HepG2 (cell line): ENCODE measurements around the gene TUBA4A. TPM values are rescaled to one million over a fixed set of nuclear protein-coding genes. Genes with fewer than 3 reads are reported as not detected.

Experiments
- ATAC-seq: fragments of 200-7000 bp; cut with Tn5 transposase; 3 replicates; pipeline ENCODE4 v1.9.1; 2020; ENCODE audit warnings: mild to moderate bottlenecking, moderate library complexity
- BruUV-seq: library from RNA; stranded (reverse); fragments of 400-500 nt; replicated peaks from 2 replicates; lab custom pipeline; 2021; lab: Mats Ljungman, UMichigan
- CTCF ChIA-PET: fragments of 300-600 bp; formaldehyde crosslinking; extraction: SDS; loops from one replicate; lab custom pipeline; 2021; ENCODE audit warnings: low total read pairs, inconsistent platforms, low intra/inter-chr PET ratio; lab: Yijun Ruan, JAX
- POLR2A ChIA-PET: fragments of 350-600 bp; sonication (Branson Sonifier 250); formaldehyde crosslinking; loops from one replicate; lab custom pipeline; 2020; ENCODE audit warnings: antibody characterized with exemption, inconsistent platforms; lab: Yijun Ruan, JAX
- DNase-seq: peaks from one replicate; pipeline ENCODE4 v3.0.0-alpha.2; 2015; ENCODE audit warnings: low spot score
- FAIRE-seq: peaks from 3 replicates; lab custom pipeline; 2011; peaks lifted over from hg19 to GRCh38; lab: Jason Lieb, UNC
- H2AFZ ChIP-seq: one replicate; pipeline ENCODE4 v1.6.1; 2011; ENCODE audit warnings: low read length, inconsistent platforms
- H3K27ac ChIP-seq: fragments of 300-600 bp; 3 replicates; pipeline ENCODE4 v1.8.0; 2011; ENCODE audit warnings: mixed run types, mild to moderate bottlenecking, mixed read lengths, low read length, inconsistent platforms; ENCODE audit not compliant: insufficient read depth; ENCODE audit errors: extremely low read length
- H3K27me3 ChIP-seq, 2 experiments: fragments of 200-600 bp in 1 of 2; 2 replicates in 1 of 2; 3 replicates in 1 of 2; pipeline versions ENCODE4 v1.6.0 to v1.8.0; 2011; ENCODE audit warnings: low read length in 2 of 2, mild to moderate bottlenecking in 2 of 2, moderate library complexity in 2 of 2, inconsistent platforms in 1 of 2; ENCODE audit not compliant: insufficient read depth in 2 of 2, control insufficient read depth in 1 of 2
- H3K36me3 ChIP-seq, 2 experiments: fragments of 200-600 bp in 1 of 2; replicated peaks in 1 of 2; 2 replicates in 1 of 2; 3 replicates in 1 of 2; pipeline versions ENCODE4 v1.5.1 to v1.8.0; 2011; ENCODE audit warnings: low read length in 2 of 2, inconsistent platforms in 1 of 2; ENCODE audit not compliant: insufficient read depth in 2 of 2, control insufficient read depth in 1 of 2
- H3K4me1 ChIP-seq: 2 replicates; pipeline ENCODE4 v1.5.1; 2012; ENCODE audit warnings: low read length, inconsistent platforms; ENCODE audit not compliant: insufficient read depth
- H3K4me2 ChIP-seq: 2 replicates; pipeline ENCODE4 v1.6.0; 2011; ENCODE audit warnings: low read depth, low read length, inconsistent platforms
- H3K4me3 ChIP-seq, 3 experiments: fragments of 200-600 bp in 1 of 3; sonication (generic), shearing (Covaris generic) in 1 of 3; replicated peaks in 1 of 3; 2 replicates each; pipeline ENCODE4 v1.5.1; 2011 to 2016; ENCODE audit warnings: low read length in 3 of 3, inconsistent platforms in 2 of 3, low read depth in 2 of 3, mild to moderate bottlenecking in 2 of 3, control low read depth in 1 of 3, mixed read lengths in 1 of 3; ENCODE audit not compliant: insufficient read depth in 1 of 3
- H3K79me2 ChIP-seq: one replicate; pipeline ENCODE4 v1.6.1; 2011; ENCODE audit warnings: low read length, inconsistent platforms; ENCODE audit not compliant: insufficient read depth
- H3K9ac ChIP-seq: 2 replicates; pipeline ENCODE4 v1.6.0; 2011; ENCODE audit warnings: mild to moderate bottlenecking, low read depth, low read length, inconsistent platforms; ENCODE audit not compliant: insufficient read depth
- H3K9me3 ChIP-seq: 2 replicates; pipeline ENCODE4 v1.5.1; 2012; ENCODE audit warnings: mild to moderate bottlenecking, low read length
- H4K20me1 ChIP-seq: 2 replicates; pipeline ENCODE4 v1.6.0; 2011; ENCODE audit warnings: inconsistent platforms, mild to moderate bottlenecking, low read length, moderate library complexity; ENCODE audit not compliant: insufficient read depth
- HBP1 ChIP-seq: IDR thresholded peaks from 2 replicates; pipeline ENCODE4 v1.6.1; 2016; ENCODE audit warnings: low read depth, control low read depth
- IRF9 ChIP-seq: sonication (generic); formaldehyde crosslinking; IDR thresholded peaks from 2 replicates; pipeline ENCODE4 v1.8.0; 2022; ENCODE audit warnings: missing genetic modification reagents, mild to moderate bottlenecking, borderline replicate concordance
- KDM5B ChIP-seq: sonication (generic); formaldehyde crosslinking; IDR thresholded peaks from 2 replicates; pipeline ENCODE4 v1.4.0; 2020; ENCODE audit warnings: missing genetic modification reagents, mild to moderate bottlenecking, borderline replicate concordance
- LBX2 ChIP-seq: sonication (generic); formaldehyde crosslinking; IDR thresholded peaks from 2 replicates; pipeline ENCODE4 v1.5.0; 2020; ENCODE audit warnings: missing genetic modification reagents, mild to moderate bottlenecking, borderline replicate concordance
- MTA1 ChIP-seq: sonication (generic); formaldehyde crosslinking; IDR thresholded peaks from 2 replicates; pipeline ENCODE4 v1.4.0; 2020; ENCODE audit warnings: missing genetic modification reagents, mild to moderate bottlenecking, borderline replicate concordance
- SALL1 ChIP-seq: sonication (generic); formaldehyde crosslinking; IDR thresholded peaks from 2 replicates; pipeline ENCODE4 v1.8.0; 2022; ENCODE audit warnings: mild to moderate bottlenecking, missing genetic modification reagents
- ZBTB4 ChIP-seq: sonication (generic); formaldehyde crosslinking; IDR thresholded peaks from 2 replicates; pipeline ENCODE4 v1.4.0; 2020; ENCODE audit warnings: missing genetic modification reagents, mild to moderate bottlenecking, borderline replicate concordance
- ZNF674 ChIP-seq: sonication (generic); formaldehyde crosslinking; IDR thresholded peaks from 2 replicates; pipeline ENCODE4 v1.5.0; 2020; ENCODE audit warnings: low read depth, mild to moderate bottlenecking, missing genetic modification reagents
- WGBS: methylation state at CpG from one replicate; pipeline ENCODE4 v1.1.6; 2017; ENCODE audit warnings: low lambda C conversion rate; 5-methylcytosine and 5-hydroxymethylcytosine counted together
- in situ Hi-C: cut with HindIII; loops from 2 replicates; pipeline ENCODE4 v1.10.0; 2017; ENCODE audit warnings: low pct_unique_long_range_greater_than_20kb; ENCODE audit not compliant: extremely low pct_ligation_motif_present
- intact Hi-C: fragments of 100-400 bp; cut with micrococcal nuclease; formaldehyde crosslinking; loops from one replicate; pipeline ENCODE4 v1.10.0; 2022; ENCODE audit not compliant: unreplicated experiment
- polyA plus RNA-seq, 8 experiments: library from polyadenylated mRNA; depleted of rRNA in 3 of 8; stranded (reverse) in 7 of 8; unstranded in 1 of 8; fragments of >200 nt; fragmentation: Illumina TruSeq in 4 of 8; extraction: Trizol in 4 of 8; gene quantifications; 2 replicates each; pipeline versions ENCODE4 v1.2.1 to v1.2.3, GENCODE V29; 2011 to 2016; ENCODE audit warnings: low read depth in 4 of 8, missing spikeins in 1 of 8, mixed read lengths in 1 of 8; ENCODE audit not compliant: insufficient read depth in 1 of 8
- total RNA-seq, 5 experiments: library from RNA; depleted of rRNA; stranded (reverse); fragments of >200 nt; fragmentation: Illumina TruSeq; extraction: Trizol; gene quantifications; 2 replicates each; pipeline ENCODE4 v1.2.3, GENCODE V29; 2016; ENCODE audit warnings: low read depth in 1 of 5
- TF ChIP-seq, protein P1 (sequence below): sonication (generic); formaldehyde crosslinking; IDR thresholded peaks from 2 replicates; pipeline ENCODE4 v1.4.0; 2020; ENCODE audit warnings: missing genetic modification reagents
- TF ChIP-seq, protein P2 (sequence below): sonication (generic); formaldehyde crosslinking; IDR thresholded peaks from 2 replicates; pipeline ENCODE4 v1.4.0; 2020; ENCODE audit warnings: mild to moderate bottlenecking, missing genetic modification reagents

TUBA4A gene
- total and polyA plus RNA-seq, 2 of the 13 experiments (the other 11 are each of a cell fraction or from before 2014, with no cell fraction given): 1.3 to 12.7 TPM

- 14% methylated on average over 3 of the region's 3 CpGs for WGBS
- H2AFZ ChIP-seq: no peak overlapping the region
- H3K4me2 ChIP-seq: peak overlapping the region; percentile 40
- H3K36me3 ChIP-seq: no peaks in the 10 kb centered on the region
- no peaks in the 10 kb centered on the region for H4K20me1 ChIP-seq
- H3K9ac ChIP-seq: no peak overlapping the region
- intact Hi-C loops (loop anchor here (1.0 kb wide), 1 partner anchor 45 kb away; the partner anchor contains the start of genes ANKZF1 and ATG9A), in situ Hi-C loops (no loop called here)
- ATAC-seq (no peak), FAIRE-seq (no peak), DNase-seq (no peak)
- H3K9me3 ChIP-seq: no peaks in the 10 kb centered on the region
- ChIA-PET CTCF (no interaction called here), POLR2A (interaction anchor here (0.6 to 1.8 kb wide), 11 partner anchors 12 to 272 kb away, joined by 3 to 16 read pairs (median 4); partner anchors contain the start of genes CNPPD1, GLB1L, STK16 and TUBA4A)
- peaks cover 54% of the 10 kb centered on the region for H3K4me1 ChIP-seq
- peak overlapping the region in 1 of 3 experiments; percentile 18; a peak in 1 of 6 replicates for H3K4me3 ChIP-seq
- H3K27ac ChIP-seq: no peak overlapping the region
- peaks cover 0 to 9% of the 10 kb centered on the region in 2 experiments; a peak in 1 of 5 replicates for H3K27me3 ChIP-seq
- H3K79me2 ChIP-seq: no peaks in the 10 kb centered on the region
- BruUV-seq: no TSS peak
- TF ChIP-seq ZBTB4 (CRISPR knock-in tag) (no peak), ZNF674 (no peak), HBP1 (CRISPR knock-in tag) (no peak), SALL1 (CRISPR knock-in tag) (no peak), MTA1 (CRISPR knock-in tag) (no peak), LBX2 (CRISPR knock-in tag) (no peak), KDM5B (CRISPR knock-in tag) (no peak), IRF9 (no peak)
- TF ChIP-seq, protein P1, sequence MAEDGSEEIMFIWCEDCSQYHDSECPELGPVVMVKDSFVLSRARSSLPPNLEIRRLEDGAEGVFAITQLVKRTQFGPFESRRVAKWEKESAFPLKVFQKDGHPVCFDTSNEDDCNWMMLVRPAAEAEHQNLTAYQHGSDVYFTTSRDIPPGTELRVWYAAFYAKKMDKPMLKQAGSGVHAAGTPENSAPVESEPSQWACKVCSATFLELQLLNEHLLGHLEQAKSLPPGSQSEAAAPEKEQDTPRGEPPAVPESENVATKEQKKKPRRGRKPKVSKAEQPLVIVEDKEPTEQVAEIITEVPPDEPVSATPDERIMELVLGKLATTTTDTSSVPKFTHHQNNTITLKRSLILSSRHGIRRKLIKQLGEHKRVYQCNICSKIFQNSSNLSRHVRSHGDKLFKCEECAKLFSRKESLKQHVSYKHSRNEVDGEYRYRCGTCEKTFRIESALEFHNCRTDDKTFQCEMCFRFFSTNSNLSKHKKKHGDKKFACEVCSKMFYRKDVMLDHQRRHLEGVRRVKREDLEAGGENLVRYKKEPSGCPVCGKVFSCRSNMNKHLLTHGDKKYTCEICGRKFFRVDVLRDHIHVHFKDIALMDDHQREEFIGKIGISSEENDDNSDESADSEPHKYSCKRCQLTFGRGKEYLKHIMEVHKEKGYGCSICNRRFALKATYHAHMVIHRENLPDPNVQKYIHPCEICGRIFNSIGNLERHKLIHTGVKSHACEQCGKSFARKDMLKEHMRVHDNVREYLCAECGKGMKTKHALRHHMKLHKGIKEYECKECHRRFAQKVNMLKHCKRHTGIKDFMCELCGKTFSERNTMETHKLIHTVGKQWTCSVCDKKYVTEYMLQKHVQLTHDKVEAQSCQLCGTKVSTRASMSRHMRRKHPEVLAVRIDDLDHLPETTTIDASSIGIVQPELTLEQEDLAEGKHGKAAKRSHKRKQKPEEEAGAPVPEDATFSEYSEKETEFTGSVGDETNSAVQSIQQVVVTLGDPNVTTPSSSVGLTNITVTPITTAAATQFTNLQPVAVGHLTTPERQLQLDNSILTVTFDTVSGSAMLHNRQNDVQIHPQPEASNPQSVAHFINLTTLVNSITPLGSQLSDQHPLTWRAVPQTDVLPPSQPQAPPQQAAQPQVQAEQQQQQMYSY (CRISPR knock-in tag): no peak
- TF ChIP-seq, protein P2, sequence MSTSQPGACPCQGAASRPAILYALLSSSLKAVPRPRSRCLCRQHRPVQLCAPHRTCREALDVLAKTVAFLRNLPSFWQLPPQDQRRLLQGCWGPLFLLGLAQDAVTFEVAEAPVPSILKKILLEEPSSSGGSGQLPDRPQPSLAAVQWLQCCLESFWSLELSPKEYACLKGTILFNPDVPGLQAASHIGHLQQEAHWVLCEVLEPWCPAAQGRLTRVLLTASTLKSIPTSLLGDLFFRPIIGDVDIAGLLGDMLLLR (CRISPR knock-in tag): no peak
These were observed 20.2 kb upstream of the TUBA4A start for GRCh38 chr2:219273937-219274336.
